ENCODE data around the gene ACER3.

Gene ACER3

DNA sequence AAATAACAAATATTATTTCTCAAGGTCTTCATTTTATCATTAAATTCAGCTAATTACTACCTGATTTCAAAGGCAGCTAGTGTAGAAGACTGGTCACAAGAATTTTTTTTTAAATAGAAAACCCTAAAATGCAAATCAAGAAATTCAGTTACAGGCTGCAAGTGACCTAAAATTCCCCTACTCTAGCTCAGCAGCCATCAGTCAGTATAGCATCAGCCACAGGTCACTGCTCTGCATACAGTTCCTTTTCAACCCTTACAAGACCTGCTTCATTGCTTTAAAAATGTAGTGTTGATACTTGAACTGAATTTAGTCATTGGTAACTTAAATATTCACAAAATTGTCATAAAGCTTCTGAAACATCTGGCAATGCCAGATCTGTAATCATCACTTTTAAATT lies 164.0 kb downstream of the ACER3 start:
- H3K36me3 ChIP-seq (ENCODE audit: low read depth), result peaks cover 22% of the 10 kb centered on the region
- no peak overlapping the region for H3K27ac ChIP-seq (ENCODE audit: poor library complexity, severe bottlenecking)
- ATAC-seq (ENCODE audit: low read depth), result no peak
- DNase-seq (ENCODE audit: low spot score), result no peak
- H3K4me1 ChIP-seq (ENCODE audit: insufficient read depth, poor library complexity, severe bottlenecking), result peaks cover 14% of the 10 kb centered on the region
- H3K4me3 ChIP-seq (ENCODE audit: severe bottlenecking), result no peak overlapping the region
- H3K27me3 ChIP-seq (ENCODE audit: insufficient read depth, poor library complexity, severe bottlenecking), result no peaks in the 10 kb centered on the region
- no peaks in the 10 kb centered on the region for H3K9me3 ChIP-seq (ENCODE audit: severe bottlenecking)
- TF ChIP-seq, protein P1, sequence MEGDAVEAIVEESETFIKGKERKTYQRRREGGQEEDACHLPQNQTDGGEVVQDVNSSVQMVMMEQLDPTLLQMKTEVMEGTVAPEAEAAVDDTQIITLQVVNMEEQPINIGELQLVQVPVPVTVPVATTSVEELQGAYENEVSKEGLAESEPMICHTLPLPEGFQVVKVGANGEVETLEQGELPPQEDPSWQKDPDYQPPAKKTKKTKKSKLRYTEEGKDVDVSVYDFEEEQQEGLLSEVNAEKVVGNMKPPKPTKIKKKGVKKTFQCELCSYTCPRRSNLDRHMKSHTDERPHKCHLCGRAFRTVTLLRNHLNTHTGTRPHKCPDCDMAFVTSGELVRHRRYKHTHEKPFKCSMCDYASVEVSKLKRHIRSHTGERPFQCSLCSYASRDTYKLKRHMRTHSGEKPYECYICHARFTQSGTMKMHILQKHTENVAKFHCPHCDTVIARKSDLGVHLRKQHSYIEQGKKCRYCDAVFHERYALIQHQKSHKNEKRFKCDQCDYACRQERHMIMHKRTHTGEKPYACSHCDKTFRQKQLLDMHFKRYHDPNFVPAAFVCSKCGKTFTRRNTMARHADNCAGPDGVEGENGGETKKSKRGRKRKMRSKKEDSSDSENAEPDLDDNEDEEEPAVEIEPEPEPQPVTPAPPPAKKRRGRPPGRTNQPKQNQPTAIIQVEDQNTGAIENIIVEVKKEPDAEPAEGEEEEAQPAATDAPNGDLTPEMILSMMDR (IDR thresholded peaks at IDR 0.05; ENCODE audit: poor library complexity, severe bottlenecking), result no peak

- no peak for DNase-seq (ENCODE audit: low spot score)
- no peaks in the 10 kb centered on the region for H3K9me3 ChIP-seq (ENCODE audit: severe bottlenecking)
- no peaks in the 10 kb centered on the region for H3K27me3 ChIP-seq (ENCODE audit: insufficient read depth, poor library complexity, severe bottlenecking)
- H3K4me3 ChIP-seq (ENCODE audit: severe bottlenecking), result no peak overlapping the region
- no peaks in the 10 kb centered on the region for H3K4me1 ChIP-seq (ENCODE audit: insufficient read depth, poor library complexity, severe bottlenecking)
- TF ChIP-seq, protein P1 (IDR thresholded peaks at IDR 0.05; ENCODE audit: poor library complexity, severe bottlenecking), result no peak
- no peak overlapping the region for H3K27ac ChIP-seq (ENCODE audit: poor library complexity, severe bottlenecking)
- ATAC-seq (ENCODE audit: low read depth), result no peak
- peaks cover 15% of the 10 kb centered on the region for H3K36me3 ChIP-seq (ENCODE audit: low read depth)
Observed at GRCh38 chr11:77026221-77026620, 165.5 kb downstream of the ACER3 start.

DNA sequence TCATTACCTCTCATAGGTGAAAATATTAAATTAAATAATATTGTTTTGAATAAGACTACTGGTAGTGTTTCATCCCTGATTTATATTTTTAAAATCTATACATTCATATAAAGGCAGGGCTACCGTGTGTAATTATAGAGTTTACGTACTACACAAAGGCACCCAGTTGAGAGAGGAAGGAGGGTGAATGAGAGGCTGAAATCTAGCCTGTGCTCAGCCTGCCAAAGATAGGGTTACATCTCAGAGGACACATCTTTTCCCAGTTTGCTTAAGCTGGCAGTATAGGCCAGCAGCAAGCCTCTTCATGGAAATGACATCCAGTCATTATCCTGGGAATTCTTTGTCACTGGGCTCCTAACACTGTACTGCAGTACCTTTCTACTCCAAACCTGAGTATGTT lies 166.0 kb downstream of the ACER3 start:
- Histone ChIP-seq H3K9me3 (ENCODE audit: severe bottlenecking) (no peaks in the 10 kb centered on the region), H3K27me3 (ENCODE audit: insufficient read depth, poor library complexity, severe bottlenecking) (no peaks in the 10 kb centered on the region), H3K36me3 (ENCODE audit: low read depth) (peaks cover 12% of the 10 kb centered on the region), H3K4me3 (ENCODE audit: severe bottlenecking) (no peak overlapping the region), H3K4me1 (ENCODE audit: insufficient read depth, poor library complexity, severe bottlenecking) (no peaks in the 10 kb centered on the region), H3K27ac (ENCODE audit: poor library complexity, severe bottlenecking) (no peak overlapping the region)
- TF ChIP-seq, protein P1 (IDR thresholded peaks at IDR 0.05; ENCODE audit: poor library complexity, severe bottlenecking), result no peak
- ATAC-seq (ENCODE audit: low read depth) (no peak), DNase-seq (ENCODE audit: low spot score) (no peak)

- TF ChIP-seq, protein P1 (IDR thresholded peaks at IDR 0.05; ENCODE audit: poor library complexity, severe bottlenecking), result no peak
- Histone ChIP-seq H3K4me3 (ENCODE audit: severe bottlenecking) (no peak overlapping the region), H3K36me3 (ENCODE audit: low read depth) (peaks cover 7% of the 10 kb centered on the region; the same call in 1 of the 2 replicates), H3K27me3 (ENCODE audit: insufficient read depth, poor library complexity, severe bottlenecking) (no peaks in the 10 kb centered on the region), H3K27ac (ENCODE audit: poor library complexity, severe bottlenecking) (no peak overlapping the region), H3K4me1 (ENCODE audit: insufficient read depth, poor library complexity, severe bottlenecking) (no peaks in the 10 kb centered on the region), H3K9me3 (ENCODE audit: severe bottlenecking) (no peaks in the 10 kb centered on the region)
- DNase-seq (ENCODE audit: low spot score), result no peak
- peak; percentile 39; the same call in 1 of the 3 replicates for ATAC-seq (ENCODE audit: low read depth)
Observed at GRCh38 chr11:77027275-77027674, 166.6 kb downstream of the ACER3 start.

DNA sequence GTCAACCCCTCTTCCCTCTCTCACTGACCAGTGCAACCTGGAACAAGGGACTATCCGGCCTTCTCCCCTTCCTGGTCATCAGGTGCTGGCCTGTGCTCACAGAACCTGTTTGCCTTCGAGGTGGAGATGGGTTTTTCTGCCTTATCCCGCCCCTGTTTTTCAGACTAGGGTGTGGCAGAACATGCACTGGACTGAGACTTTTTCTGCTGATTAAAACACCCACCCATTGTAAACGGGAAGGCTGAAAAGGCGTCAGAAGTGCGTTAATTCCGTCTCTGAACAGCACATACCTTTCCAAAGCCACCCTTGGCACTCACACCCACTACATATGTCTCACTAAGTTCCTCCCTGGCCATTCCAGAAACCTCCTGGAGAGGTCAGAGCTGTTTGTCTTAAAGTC lies 169.1 kb downstream of the ACER3 start:
- Histone ChIP-seq H3K27ac (ENCODE audit: poor library complexity, severe bottlenecking) (no peak overlapping the region), H3K9me3 (ENCODE audit: severe bottlenecking) (no peaks in the 10 kb centered on the region), H3K4me1 (ENCODE audit: insufficient read depth, poor library complexity, severe bottlenecking) (no peaks in the 10 kb centered on the region), H3K27me3 (ENCODE audit: insufficient read depth, poor library complexity, severe bottlenecking) (no peaks in the 10 kb centered on the region), H3K36me3 (ENCODE audit: low read depth) (no peaks in the 10 kb centered on the region), H3K4me3 (ENCODE audit: severe bottlenecking) (no peak overlapping the region)
- no peak for DNase-seq (ENCODE audit: low spot score)
- peak; percentile 42; the same call in 1 of the 3 replicates for ATAC-seq (ENCODE audit: low read depth)
- TF ChIP-seq, protein P1 (IDR thresholded peaks at IDR 0.05; ENCODE audit: poor library complexity, severe bottlenecking), result no peak

All from RWPE2 (cell line).